Middle frontal gyrus (tissue), 1 donor: Measurements from ENCODE around the gene CCL1.
"Not testable (repeated sequence)": the region's sequence is repeated elsewhere in the genome, so short reads cannot be mapped to it uniquely, and the experiment has no call there.

Source experiments
- DNase-seq: peaks from one replicate; pipeline ENCODE4 v3.0.0-alpha.2; 2015; ENCODE audit warnings: low spot score; ENCODE audit errors: extremely low spot score

The CCL1 gene

GRCh38 chr17:34360601-34361270, 2.3 kb downstream of the CCL1 start:
- DNase-seq, result no peak

DNA sequence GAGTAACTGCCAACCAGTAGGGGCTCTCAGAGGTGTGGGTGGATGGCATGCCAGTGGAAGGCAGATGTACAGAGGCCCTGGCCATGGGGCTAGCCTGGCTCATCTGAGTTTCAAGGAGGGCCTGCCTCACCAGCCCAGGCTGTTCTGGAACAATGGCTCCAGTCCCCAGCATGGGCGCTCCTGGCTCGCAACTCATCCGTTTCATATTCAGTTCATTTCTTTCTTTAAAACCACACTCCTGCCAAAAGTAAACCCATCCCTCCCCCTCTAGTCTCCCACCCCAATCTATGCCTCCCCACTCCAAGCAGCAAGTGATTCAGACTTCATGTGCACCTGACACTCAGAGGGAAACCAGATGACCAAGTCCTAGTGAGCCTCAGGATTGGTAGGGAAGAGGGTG, 4.4 kb downstream of the CCL1 start:
- no peak for DNase-seq

GRCh38 chr17:34357398-34357797, 5.6 kb downstream of the CCL1 start:
- DNase-seq, result no peak

DNA sequence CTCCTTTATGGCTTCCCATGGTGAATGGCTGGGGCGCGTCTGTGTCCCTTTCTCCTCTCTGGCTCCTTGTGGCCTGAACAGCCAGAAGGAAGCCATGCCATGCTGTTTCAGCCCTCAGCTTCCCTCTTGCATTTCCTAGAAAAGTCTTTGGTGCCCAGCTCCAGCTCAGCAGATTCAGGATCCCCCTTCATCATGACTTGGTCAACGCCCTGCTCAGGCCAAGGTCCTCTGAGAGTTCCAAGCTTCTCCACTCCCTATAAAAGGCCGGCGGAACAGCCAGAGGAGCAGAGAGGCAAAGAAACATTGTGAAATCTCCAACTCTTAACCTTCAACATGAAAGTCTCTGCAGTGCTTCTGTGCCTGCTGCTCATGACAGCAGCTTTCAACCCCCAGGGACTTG, 6.8 kb downstream of the CCL1 start, which contains the start of gene CCL13:
CCL13 (plus strand) TSS at position 287 of the 400 bp plus-strand sequence; CDS start at position 334, 47 bp downstream.
- DNase-seq, result no peak

DNA sequence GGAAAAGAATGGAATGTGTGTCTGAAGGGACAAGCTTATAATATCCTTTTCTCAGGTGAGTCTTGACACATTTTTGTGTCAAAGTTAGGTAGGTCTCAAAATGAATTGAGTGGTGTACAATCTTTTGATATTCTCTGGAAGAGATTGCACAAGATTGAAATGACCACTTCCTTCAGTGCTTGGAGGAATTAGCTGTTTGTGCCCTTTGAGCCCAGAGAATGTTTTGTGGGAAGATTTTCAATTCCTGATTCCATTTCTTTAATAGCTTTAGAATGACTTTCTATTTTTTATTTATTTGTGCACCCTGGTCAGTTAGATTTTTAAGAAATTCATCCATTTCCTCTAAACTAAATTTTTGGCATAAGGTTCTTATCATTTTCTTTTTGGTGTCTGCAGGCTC, 8.4 kb downstream of the CCL1 start:
- no peak for DNase-seq

GRCh38 chr17:34352191-34352590, 10.8 kb downstream of the CCL1 start:
- DNase-seq, result no peak

GRCh38 chr17:34351096-34351495, 11.9 kb downstream of the CCL1 start:
- DNase-seq, result no peak

GRCh38 chr17:34349751-34350150, 13.3 kb downstream of the CCL1 start:
- no peak for DNase-seq

GRCh38 chr17:34347063-34347462, 16.0 kb downstream of the CCL1 start:
- no peak for DNase-seq

DNA sequence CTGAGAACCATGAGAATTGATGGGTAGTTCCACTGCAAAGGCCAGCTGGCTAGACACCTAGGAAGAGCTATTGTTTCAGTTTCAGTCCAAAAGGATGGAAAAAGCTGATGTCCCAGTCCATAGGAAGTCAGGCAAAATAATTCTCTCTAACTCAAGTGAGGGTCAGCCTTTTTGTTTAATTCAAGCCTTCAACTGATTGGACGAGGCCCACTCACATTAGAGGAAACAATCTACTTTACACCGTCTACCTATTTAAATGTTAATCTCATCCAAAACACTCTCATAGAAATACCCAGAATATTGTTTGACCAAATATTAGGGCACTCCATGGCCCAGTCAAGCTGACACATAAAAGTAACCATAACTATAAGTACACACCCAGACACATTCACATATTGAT, 21.1 kb downstream of the CCL1 start:
- DNase-seq, result no peak

DNA sequence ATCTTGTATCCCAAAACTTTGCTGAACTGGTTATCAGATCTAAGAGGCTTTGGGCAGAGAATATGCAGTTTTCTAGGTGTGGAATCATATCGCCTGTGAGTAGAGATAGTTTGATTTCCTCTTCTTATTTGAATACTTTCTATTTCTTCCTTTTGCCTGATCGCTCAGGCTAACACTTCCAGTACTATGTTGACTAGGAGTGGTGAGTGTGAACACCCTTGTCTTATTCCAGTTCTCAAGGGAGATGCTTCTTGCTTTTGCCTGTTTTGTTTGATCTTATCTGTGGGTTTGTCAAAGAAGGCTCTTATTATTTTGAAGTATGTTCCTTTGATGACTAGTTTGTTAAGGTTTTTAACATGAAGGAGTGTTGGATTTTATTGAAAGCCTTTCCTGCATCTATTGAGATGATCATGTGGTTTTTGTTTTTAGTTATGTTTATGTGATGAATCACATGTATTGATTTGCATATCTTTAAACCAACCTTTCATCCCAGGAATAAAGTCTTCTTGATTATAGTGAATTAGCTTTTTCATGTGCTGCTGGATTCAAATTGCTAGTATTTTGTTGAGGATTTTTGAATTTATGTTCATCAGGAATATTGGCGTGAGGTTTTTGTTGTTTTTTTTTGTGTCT, 23.8 kb downstream of the CCL1 start:
- DNase-seq, result no peak

DNA sequence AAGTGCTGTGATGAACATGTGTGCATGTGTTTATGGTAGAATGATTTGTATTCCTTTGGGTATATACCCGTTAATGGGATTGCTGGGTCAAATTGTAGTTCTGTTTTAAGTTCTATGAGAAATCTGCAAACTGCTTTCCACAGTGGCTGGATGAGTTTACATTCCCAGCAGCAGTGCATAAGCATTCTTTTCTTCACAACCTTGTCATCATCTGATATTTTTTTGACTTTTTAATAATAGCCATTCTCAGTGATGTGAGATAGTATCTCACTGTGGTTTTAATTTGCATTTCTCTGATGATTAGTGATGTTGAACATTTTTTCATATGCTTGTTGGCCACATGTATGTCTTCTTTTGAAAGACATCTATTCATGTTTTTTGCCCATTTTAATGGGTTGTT, 25.3 kb downstream of the CCL1 start:
- DNase-seq, result no peak

GRCh38 chr17:34327580-34327979, 35.5 kb downstream of the CCL1 start:
- DNase-seq, result not testable (repeated sequence)

- no peak for DNase-seq
Measured at GRCh38 chr17:34321964-34322363, 41.1 kb downstream of the CCL1 start.

DNA sequence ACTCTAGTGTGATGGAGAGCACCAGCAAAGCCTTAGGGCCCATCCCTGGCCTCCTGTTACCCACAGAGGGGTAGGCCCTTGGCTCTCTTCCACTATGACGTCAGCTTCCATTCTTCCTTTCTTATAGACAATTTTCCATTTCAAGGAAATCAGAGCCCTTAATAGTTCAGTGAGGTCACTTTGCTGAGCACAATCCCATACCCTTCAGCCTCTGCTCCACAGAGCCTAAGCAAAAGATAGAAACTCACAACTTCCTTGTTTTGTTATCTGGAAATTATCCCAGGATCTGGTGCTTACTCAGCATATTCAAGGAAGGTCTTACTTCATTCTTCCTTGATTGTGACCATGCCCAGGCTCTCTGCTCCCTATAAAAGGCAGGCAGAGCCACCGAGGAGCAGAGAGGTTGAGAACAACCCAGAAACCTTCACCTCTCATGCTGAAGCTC, 44.0 kb downstream of the CCL1 start, which contains the start of gene CCL8:
CCL8 (plus strand) TSS at position 397 of the 445 bp plus-strand sequence. CDS start 67 bp downstream, outside the sequence.
- DNase-seq, result no peak

DNA sequence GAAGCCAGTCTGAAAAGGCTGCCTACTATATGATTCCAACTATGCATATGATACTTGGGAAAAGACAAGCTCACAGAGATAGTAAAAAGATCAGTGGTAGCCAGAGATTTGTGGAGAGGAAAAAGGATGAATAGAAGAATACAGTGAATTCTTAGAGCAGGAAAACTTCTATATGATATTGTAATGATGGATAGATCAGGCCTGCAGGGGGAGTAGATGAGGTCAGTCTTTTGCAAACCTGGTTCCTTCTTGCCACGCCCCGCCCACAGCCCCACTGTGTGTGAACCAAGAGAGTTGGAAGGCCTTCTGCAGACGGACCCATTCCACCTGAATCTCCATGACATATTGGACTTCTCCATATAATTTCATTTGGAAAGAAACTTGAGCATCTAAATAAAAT, 44.6 kb downstream of the CCL1 start:
- no peak for DNase-seq

DNA sequence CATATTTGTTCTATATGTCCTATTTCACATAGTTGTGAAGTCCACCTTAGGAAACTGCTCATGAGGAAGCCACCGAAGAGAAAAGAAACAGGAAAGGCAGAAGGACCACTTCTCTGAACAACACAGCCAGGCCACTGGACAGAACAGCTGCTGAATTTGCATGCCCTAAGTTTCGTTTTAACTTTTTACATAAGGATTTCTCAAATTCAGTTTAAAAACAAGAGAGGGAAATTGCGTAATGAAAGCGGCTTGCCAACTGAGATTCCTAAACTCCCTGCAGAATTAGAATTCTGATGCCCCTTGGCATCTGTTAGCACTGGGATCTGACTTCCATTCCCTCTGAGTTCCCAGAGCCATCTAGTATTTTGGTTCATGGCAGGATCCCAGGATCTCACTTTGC, 48.8 kb downstream of the CCL1 start:
- DNase-seq, result no peak

- no peak for DNase-seq
Measured at GRCh38 chr17:34313164-34313563, 49.9 kb downstream of the CCL1 start.

DNA sequence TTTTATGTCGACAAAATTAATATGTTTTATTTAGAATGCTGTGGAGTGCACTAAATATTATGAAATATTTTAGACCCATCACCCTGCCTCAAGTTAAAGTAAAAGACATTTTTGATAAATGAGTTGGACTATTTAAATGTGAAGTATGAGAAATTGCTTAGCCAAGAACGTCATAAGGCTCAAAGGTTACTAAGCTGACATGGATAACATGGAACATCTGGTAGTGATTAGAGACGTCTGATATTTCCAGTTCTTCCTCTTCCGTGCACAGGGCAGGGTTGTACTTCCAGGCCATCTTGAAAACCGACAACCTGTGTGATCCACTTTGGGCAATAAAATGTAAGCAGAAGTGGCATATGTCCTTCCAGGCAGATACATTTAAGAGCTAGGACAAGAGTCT, 51.0 kb downstream of the CCL1 start:
- no peak for DNase-seq

- DNase-seq, result no peak
Measured at GRCh38 chr17:34311291-34311690, 51.7 kb downstream of the CCL1 start.
